ENCODE results near the gene CRACR2A.

The CRACR2A gene

DNA sequence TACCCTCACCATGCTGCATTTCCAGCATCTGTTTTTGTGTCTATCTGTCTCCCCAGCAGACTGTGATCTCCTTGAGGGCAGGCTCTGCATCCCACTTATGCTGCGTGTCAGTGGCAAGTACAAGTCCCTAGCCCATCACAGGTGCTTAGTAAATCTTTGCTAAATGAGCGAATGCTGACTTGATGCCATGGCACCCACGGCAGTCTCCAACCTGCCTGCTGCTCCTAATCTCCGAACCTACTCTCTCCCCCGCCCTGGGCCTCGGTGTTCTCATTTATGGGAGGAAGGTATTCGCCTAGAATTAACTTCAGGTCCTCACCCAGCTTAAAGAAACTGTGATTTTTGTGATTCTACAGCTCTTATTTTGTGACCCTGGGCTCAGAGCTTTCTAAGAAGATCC is 152.0 kb downstream of the CRACR2A start:
- TF ChIP-seq, protein P1, sequence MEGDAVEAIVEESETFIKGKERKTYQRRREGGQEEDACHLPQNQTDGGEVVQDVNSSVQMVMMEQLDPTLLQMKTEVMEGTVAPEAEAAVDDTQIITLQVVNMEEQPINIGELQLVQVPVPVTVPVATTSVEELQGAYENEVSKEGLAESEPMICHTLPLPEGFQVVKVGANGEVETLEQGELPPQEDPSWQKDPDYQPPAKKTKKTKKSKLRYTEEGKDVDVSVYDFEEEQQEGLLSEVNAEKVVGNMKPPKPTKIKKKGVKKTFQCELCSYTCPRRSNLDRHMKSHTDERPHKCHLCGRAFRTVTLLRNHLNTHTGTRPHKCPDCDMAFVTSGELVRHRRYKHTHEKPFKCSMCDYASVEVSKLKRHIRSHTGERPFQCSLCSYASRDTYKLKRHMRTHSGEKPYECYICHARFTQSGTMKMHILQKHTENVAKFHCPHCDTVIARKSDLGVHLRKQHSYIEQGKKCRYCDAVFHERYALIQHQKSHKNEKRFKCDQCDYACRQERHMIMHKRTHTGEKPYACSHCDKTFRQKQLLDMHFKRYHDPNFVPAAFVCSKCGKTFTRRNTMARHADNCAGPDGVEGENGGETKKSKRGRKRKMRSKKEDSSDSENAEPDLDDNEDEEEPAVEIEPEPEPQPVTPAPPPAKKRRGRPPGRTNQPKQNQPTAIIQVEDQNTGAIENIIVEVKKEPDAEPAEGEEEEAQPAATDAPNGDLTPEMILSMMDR (IDR thresholded peaks at IDR 0.05; ENCODE audit: low read length, missing control alignments) = no peak
- no peak for DNase-seq (ENCODE audit: low read depth)
- no peak overlapping the region for H3K4me3 ChIP-seq (replicated peaks; ENCODE audit: low read depth, low read length)

DNA sequence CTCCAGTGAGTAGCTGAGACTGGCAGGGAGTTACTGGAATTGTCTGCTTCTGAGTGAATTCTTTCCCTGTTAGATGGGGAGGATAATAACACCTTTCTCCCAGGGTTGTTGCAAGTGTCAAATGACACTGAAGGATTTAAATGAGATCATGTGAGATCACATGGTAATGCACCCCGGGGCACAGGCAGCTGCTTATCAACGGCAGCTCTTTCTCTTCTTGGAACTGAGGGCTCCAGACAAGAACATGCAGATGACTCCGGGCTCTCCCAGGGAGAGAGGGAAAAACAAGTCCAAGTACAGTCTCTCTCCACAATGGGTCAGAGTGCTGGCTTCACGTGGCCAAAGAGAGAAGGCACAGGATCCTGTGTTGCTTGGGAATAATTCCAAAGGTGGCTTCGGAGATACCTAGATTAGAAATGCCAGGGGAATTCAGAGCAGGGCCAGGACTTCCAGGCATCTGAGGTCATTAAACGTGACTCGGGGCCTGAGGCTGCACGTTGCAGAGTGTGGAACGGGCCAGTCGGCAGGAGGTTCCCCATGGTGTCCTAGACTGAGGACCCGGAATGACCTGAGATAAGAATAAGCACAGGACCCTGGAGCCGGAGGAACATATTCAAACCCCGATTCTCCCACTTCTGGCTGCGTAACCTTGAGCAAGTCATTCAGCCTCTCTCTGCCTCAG is 152.7 kb downstream of the CRACR2A start:
- no peak overlapping the region for H3K4me3 ChIP-seq (replicated peaks; ENCODE audit: low read depth, low read length)
- DNase-seq (ENCODE audit: low read depth) = no peak
- TF ChIP-seq, protein P1 (IDR thresholded peaks at IDR 0.05; ENCODE audit: low read length, missing control alignments) = no peak

DNA sequence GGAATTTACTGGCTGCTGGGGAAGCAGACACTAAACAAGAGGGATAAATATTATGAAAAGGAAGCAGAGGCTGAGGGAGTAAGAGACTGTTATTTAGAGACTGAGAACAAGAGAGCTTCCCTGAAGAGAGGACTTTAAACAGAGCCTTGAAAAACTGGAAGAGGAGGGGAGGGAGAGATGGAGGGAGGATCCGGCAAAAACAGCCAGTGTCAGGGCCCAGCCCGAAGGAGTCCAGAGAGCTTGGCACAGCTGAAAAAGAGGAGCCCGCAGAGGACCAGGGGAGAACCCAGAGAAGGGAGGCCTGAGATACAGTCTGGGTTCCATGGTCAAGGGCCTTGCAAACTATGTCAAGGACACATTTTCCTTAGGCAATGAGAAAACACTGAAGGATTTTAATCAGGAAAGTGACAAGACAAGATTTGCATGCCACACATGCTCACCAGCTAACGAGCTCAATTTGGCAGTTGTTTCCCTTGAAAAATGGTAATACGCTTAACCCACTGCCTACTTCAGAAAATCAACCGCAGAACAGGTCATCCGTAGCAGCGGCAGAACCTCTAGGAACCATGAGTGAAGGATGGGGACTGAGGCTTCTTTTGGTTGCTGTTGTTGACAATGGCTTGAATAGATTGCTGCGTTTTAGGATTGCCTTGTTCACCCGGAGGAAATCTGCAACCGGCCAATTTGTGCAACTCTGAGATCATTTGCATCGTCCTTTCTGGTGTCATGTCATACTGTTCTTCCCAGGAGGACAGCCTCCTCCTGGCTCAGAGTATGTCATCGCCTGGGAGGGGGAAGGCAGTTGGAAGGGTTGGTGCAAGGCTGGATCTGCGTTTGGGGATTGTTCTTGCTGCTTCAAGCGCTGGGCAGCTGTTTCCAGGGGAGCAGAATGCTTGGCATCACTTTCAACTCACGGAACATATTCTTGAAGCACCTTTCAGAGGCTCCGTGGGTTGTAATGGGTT is 153.7 kb downstream of the CRACR2A start:
- DNase-seq (ENCODE audit: low read depth) = no peak
- TF ChIP-seq, protein P1 (IDR thresholded peaks at IDR 0.05; ENCODE audit: low read length, missing control alignments) = no peak
- no peak overlapping the region for H3K4me3 ChIP-seq (replicated peaks; ENCODE audit: low read depth, low read length)

DNA sequence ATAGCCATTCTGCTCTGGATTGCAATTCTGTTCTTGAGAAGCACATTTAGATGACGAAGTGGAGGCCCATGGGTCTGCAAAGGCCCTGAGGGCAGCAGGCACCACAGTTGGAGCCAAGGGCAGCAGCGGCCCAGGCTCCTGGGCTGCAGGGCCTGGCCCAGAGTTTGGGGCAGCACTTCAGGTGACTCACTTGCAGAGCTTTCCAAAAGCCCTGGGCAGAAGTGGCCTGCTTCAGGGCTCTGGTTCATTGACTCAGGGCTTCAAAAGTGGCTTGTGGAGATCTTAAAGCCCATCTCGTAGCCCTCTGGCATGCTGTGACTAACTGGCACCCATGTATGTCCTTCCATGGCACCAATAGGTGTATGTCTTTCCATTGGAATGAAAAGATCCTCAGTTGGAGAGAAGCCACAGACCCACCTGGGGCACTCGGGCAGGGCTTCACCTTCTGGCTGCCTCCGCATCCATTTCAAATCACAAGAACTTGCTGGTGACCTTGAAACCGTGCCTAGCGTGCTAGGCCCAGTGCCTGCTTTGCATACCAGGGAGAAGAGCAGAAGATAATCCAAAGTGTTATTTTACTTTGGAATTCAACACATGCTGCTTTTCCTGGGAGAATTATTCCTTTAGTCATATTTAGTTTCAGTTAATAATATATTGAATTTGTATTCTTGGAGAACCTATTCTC is 155.2 kb downstream of the CRACR2A start:
- TF ChIP-seq, protein P1 (IDR thresholded peaks at IDR 0.05; ENCODE audit: low read length, missing control alignments) = no peak
- no peak for DNase-seq (ENCODE audit: low read depth)
- H3K4me3 ChIP-seq (replicated peaks; ENCODE audit: low read depth, low read length) = no peak overlapping the region

DNA sequence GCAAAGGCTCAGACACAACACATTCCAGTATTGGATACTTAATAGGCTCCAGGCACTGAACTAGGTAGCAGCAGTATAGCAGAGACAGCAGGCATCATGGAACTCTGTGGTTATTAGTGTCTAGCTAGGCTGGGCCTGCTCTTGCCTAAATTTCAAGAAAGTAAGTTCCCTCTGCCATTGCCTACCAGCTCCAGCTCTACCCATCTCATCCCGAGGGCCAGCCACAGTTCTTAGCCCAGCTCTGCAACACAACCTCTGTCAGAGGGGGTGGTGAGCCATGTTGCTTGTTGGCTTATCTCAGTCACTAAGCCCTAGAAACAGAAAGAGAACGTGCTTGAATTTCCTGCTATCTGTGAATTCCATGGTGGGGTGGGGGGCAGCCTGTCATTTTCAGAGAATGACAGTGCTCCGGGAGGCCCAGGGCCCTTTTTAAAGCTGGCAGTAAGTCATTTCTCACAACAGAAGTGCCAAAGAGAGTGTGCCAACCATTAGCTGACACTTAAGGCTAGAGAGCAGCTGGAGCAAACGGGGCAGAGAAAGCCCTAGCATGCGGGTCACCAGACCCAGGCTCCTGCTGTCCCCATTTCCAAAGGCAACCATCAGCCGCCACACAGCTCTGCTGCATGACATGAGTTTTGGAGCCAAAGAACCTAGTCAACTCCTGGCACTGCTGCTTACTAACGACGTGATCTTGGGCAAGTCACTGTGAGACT is 156.1 kb downstream of the CRACR2A start:
- DNase-seq (ENCODE audit: low read depth) = no peak
- no peak overlapping the region for H3K4me3 ChIP-seq (replicated peaks; ENCODE audit: low read depth, low read length)
- TF ChIP-seq, protein P1 (IDR thresholded peaks at IDR 0.05; ENCODE audit: low read length, missing control alignments) = no peak

DNA sequence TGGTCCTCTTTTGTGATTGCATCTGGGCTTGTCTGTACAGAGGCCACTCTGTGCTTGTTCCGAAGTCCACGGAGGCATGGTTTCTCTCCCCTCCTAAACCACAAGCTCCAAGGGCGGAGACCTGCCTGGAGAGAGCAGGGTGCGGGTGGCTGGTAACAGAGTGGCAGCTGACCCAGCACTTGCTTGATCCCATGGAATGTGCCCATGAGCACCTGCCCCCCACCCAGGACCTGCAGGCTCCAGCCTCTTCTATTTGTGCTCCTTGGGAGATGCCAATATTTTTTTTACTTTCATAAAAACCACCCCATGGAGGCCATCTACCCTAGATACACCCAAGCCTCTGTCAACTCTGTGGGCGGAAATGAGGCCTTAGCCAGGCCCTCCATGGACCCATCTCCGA is 157.2 kb downstream of the CRACR2A start:
- no peak overlapping the region for H3K4me3 ChIP-seq (replicated peaks; ENCODE audit: low read depth, low read length)
- DNase-seq (ENCODE audit: low read depth) = no peak
- TF ChIP-seq, protein P1 (IDR thresholded peaks at IDR 0.05; ENCODE audit: low read length, missing control alignments) = no peak
